Activated T-cell treated with anti-CD3 and anti-CD28 coated beads, Interleukin-2, amount 50 U/mL, for 72 hours (primary cell): ENCODE data around the gene AATF. TPM values are rescaled to one million over a fixed set of nuclear protein-coding genes. Genes with fewer than 3 reads are reported as not detected.
A peak's percentile ranks its signal among the peaks of the same experiment; 100 is the strongest.

Experiments used
- ATAC-seq, 2 donors: fragments of 150-1000 bp; cut with Tn5 transposase; replicated peaks in 1 of 2; 2 replicates each; pipeline ENCODE4 v1.10.0; 2021; ENCODE audit warnings: moderate library complexity in 2 of 2, mild to moderate bottlenecking in 1 of 2
- DNase-seq, 2 donors: peaks; one replicate each; pipeline ENCODE4 v3.0.0; 2021 to 2022; ENCODE audit warnings: mixed read lengths in 1 of 2
- H3K27ac Mint-ChIP-seq: one replicate; pipeline ENCODE4 v1.8.0; 2022; ENCODE audit warnings: mild to moderate bottlenecking, moderate library complexity, mixed read lengths
- H3K27me3 Mint-ChIP-seq: one replicate; pipeline ENCODE4 v1.8.0; 2022; ENCODE audit warnings: low read depth, mixed read lengths
- H3K36me3 Mint-ChIP-seq, 2 donors: one replicate each; pipeline ENCODE4 v1.8.0; 2022; ENCODE audit warnings: mixed read lengths in 2 of 2, mild to moderate bottlenecking in 1 of 2; ENCODE audit not compliant: insufficient read depth in 2 of 2
- H3K4me1 Mint-ChIP-seq: one replicate; pipeline ENCODE4 v1.8.0; 2022; ENCODE audit warnings: low read depth, mixed read lengths
- H3K4me3 Mint-ChIP-seq, 2 donors: one replicate each; pipeline ENCODE4 v1.8.0; 2022; ENCODE audit warnings: mild to moderate bottlenecking in 2 of 2, mixed read lengths in 2 of 2, moderate library complexity in 2 of 2
- H3K9me3 Mint-ChIP-seq, 2 donors: one replicate each; pipeline ENCODE4 v1.8.0; 2022; ENCODE audit warnings: mixed read lengths in 2 of 2
- total RNA-seq, 2 donors: library from RNA; stranded (reverse); gene quantifications; one replicate each; pipeline ENCODE4 v1.2.3, GENCODE V29; 2022

Gene AATF
- total RNA-seq, 2 donors from 2014 or later, result 85.1 to 91.9 TPM

GRCh38 chr17:36989173-36989572 lies 40.4 kb downstream of the AATF start:
- no peaks in the 10 kb centered on the region for H3K9me3 Mint-ChIP-seq
- ATAC-seq (no peak), DNase-seq (no peak)
- H3K4me3 Mint-ChIP-seq, result no peak overlapping the region
- H3K36me3 Mint-ChIP-seq, result peaks cover 10 to 26% of the 10 kb centered on the region in 2 donors
- H3K27me3 Mint-ChIP-seq, result no peaks in the 10 kb centered on the region
- H3K4me1 Mint-ChIP-seq, result no peaks in the 10 kb centered on the region
- no peak overlapping the region for H3K27ac Mint-ChIP-seq

DNA sequence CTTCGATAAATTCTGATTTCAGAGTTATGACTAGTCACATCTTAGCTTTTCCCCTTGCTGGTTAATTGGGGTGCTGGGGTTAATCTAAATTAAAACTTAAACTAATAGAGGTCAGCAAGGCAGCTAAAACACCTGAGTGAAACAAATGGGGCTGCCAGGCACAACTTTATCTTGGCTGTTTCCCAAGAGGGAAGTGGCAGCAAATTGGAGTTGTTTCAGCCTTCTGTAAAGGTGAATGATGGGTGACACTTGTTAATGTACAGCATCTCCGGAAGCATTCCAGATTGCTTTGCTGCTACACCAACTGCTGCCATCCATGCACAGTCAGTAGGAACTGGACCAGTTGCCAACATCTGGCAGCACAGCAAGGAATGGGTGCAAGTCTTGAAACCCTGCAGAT lies 43.9 kb downstream of the AATF start:
- H3K9me3 Mint-ChIP-seq, result no peaks in the 10 kb centered on the region
- H3K36me3 Mint-ChIP-seq, result peaks cover 22 to 50% of the 10 kb centered on the region in 2 donors
- H3K4me3 Mint-ChIP-seq, result no peak overlapping the region
- H3K4me1 Mint-ChIP-seq, result no peaks in the 10 kb centered on the region
- H3K27me3 Mint-ChIP-seq, result no peaks in the 10 kb centered on the region
- no peak for ATAC-seq
- no peak overlapping the region for H3K27ac Mint-ChIP-seq
- no peak for DNase-seq

DNA sequence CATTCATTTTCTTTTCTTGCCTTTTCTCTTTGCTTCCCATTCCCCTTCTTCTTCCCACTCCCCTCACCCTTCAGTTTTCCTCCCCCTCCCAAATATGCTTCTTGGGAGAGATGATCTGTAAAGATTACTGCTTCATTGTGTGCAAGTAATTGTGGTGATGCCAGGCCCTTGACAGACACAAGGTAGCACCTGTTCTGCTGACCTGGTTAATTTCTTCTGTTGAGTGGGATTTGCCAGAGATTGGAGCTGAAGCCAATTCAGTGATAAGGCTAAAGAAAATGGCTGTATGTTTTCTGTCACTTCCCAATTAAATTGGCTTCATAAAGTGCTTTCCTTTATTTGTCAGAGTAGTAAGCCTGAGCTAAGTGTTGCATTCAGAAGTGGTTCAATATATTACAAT lies 44.5 kb downstream of the AATF start:
- no peaks in the 10 kb centered on the region for H3K27me3 Mint-ChIP-seq
- H3K4me3 Mint-ChIP-seq, result no peak overlapping the region
- H3K9me3 Mint-ChIP-seq, result no peaks in the 10 kb centered on the region
- ATAC-seq (no peak), DNase-seq (no peak)
- H3K36me3 Mint-ChIP-seq, result peaks cover 24 to 52% of the 10 kb centered on the region in 2 donors
- H3K27ac Mint-ChIP-seq, result peak overlapping the region; percentile 22
- H3K4me1 Mint-ChIP-seq, result no peaks in the 10 kb centered on the region

DNA sequence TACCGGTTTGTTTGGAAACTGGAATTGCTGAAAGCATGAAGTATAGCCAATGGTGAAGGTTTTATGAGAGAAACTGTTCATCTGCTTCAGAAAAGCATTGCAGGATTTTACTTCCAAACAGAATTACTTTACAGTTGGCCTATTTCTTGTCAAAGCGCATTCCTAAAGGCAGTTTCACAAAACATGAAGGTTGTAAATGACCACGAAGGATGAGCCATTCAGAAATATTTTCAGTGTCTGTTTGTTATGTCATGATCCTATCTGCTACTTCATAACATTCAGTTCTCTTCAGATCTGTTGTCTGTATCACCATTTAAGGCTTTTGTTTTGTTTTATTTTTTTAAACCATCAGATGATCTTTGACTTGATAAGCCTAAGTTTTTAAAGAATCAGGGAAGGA lies 45.7 kb downstream of the AATF start:
- Mint-ChIP-seq H3K9me3 (peaks cover under 1 to 1% of the 10 kb centered on the region in 2 donors), H3K27me3 (no peaks in the 10 kb centered on the region), H3K4me3 (no peak overlapping the region), H3K27ac (no peak overlapping the region), H3K36me3 (peaks cover 19 to 47% of the 10 kb centered on the region in 2 donors), H3K4me1 (no peaks in the 10 kb centered on the region)
- no peak for DNase-seq
- ATAC-seq, result no peak

DNA sequence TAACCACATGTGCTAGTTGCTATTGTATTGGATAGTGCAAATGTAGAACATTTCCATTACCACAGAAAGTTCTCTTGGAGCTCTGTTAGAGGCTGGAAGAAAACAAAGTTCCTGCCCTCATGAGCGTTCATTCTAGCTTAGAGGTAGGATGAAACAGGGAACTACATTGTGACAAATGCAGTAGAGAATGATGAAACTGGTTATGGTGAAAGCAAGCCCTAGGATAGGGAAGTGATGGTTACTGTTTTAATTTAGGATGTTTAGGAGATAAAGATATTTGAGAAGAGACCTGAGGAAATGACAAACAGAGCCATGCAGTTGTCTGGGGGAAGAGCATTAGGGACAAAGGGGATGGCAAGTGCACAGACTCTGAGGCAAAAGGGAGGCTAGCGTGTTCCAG lies 50.7 kb downstream of the AATF start:
- Mint-ChIP-seq H3K4me1 (no peaks in the 10 kb centered on the region), H3K9me3 (peaks cover 10 to 11% of the 10 kb centered on the region in 2 donors), H3K27me3 (no peaks in the 10 kb centered on the region), H3K36me3 (peaks cover 33 to 59% of the 10 kb centered on the region in 2 donors), H3K27ac (no peak overlapping the region), H3K4me3 (no peak overlapping the region)
- DNase-seq (no peak), ATAC-seq (no peak)

GRCh38 chr17:37016780-37017179 lies 68.0 kb downstream of the AATF start:
- no peak for ATAC-seq
- Mint-ChIP-seq H3K4me1 (no peaks in the 10 kb centered on the region), H3K27me3 (no peaks in the 10 kb centered on the region), H3K9me3 (no peaks in the 10 kb centered on the region), H3K27ac (no peak overlapping the region), H3K4me3 (no peak overlapping the region), H3K36me3 (peaks cover 0 to 5% of the 10 kb centered on the region in 2 donors)
- DNase-seq, result no peak

GRCh38 chr17:37017404-37017803 lies 68.7 kb downstream of the AATF start:
- no peaks in the 10 kb centered on the region for H3K9me3 Mint-ChIP-seq
- no peaks in the 10 kb centered on the region for H3K4me1 Mint-ChIP-seq
- no peak overlapping the region for H3K4me3 Mint-ChIP-seq
- H3K27me3 Mint-ChIP-seq, result no peaks in the 10 kb centered on the region
- ATAC-seq (no peak), DNase-seq (no peak)
- H3K27ac Mint-ChIP-seq, result no peak overlapping the region
- peaks cover 0 to 5% of the 10 kb centered on the region in 2 donors for H3K36me3 Mint-ChIP-seq

DNA sequence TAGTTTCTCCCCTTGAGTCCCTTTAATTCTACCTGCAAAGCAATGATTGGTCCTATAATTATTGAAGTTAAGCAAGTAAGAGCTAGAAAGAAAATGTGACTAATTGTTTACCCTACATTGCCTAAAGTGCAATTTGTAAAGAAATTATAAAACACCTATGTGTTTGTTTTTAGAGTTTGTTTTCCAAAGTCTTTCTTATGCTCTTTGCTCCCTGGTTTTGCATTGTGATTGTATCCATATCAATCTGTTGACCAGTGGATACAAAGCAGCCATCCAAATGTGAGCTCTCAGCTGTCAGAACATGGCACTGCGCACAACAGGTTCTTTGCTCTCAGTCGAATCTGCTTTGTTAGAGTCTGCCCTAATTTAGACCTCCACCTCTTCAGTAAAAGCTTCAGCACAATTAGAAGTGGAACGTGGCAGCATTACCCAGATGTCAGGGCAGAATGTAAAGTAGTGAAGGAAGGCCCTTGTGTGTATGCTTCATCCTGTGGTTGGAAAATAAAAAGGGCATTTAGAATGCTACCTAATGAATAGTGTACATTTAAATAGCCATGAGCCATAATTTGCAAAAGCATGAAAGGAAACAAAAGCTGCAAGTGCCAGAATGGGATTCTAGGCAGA lies 70.5 kb downstream of the AATF start:
- Mint-ChIP-seq H3K36me3 (peaks cover 0 to 13% of the 10 kb centered on the region in 2 donors), H3K4me1 (peaks cover 5% of the 10 kb centered on the region), H3K9me3 (no peaks in the 10 kb centered on the region), H3K27me3 (no peaks in the 10 kb centered on the region), H3K27ac (no peak overlapping the region), H3K4me3 (no peak overlapping the region)
- no peak for ATAC-seq
- DNase-seq, result no peak

DNA sequence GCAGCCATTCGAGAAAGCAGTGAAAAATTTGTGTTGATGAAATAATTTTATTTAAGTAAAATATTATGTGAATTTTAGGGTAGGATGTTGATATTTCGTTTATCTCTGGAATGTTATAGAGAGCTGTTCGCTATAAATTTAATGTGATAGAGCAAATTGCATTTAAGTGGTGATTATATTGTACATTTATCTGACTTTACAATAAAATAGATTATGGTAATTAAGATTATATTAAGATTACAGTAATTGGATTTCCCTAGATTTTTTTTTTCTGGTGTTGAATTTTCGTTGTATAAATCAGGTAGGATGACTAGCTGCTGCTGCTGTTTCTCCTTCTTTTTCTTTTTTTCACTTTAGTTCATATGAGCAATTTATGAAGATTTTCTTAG lies 71.0 kb downstream of the AATF start:
- Mint-ChIP-seq H3K27me3 (no peaks in the 10 kb centered on the region), H3K9me3 (no peaks in the 10 kb centered on the region), H3K4me3 (no peak overlapping the region), H3K27ac (no peak overlapping the region), H3K4me1 (peaks cover 10% of the 10 kb centered on the region), H3K36me3 (peaks cover 0 to 13% of the 10 kb centered on the region in 2 donors)
- ATAC-seq, result no peak
- DNase-seq, result no peak

GRCh38 chr17:37024181-37024637 lies 75.5 kb downstream of the AATF start:
- peak overlapping the region; percentile 57 to 80 for H3K4me3 Mint-ChIP-seq
- ATAC-seq, result no peak

DNA sequence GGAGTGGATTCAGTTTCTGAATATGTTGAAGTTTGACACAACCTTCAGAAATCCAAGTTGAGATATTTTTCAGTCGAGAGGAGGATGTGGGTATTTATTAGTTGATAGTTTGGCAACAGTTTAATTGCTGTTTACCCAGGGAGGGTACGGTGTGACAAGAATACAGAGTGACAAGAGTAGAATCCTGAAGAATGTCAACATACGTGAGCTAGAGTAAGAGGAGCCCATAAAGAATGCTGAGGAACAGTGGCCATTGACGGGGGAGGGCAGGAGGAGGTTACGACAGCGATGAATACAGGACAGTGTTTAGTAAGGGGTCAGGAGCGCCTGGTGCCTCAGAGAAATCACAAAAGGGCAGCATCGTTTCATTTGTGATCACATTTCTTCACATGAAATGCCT lies 76.5 kb downstream of the AATF start:
- Mint-ChIP-seq H3K9me3 (no peaks in the 10 kb centered on the region), H3K27ac (no peak overlapping the region), H3K4me1 (peaks cover 30% of the 10 kb centered on the region), H3K27me3 (no peaks in the 10 kb centered on the region), H3K4me3 (peak overlapping the region; percentile 57 to 80), H3K36me3 (peaks cover 0 to 13% of the 10 kb centered on the region in 2 donors)
- DNase-seq, result no peak
- ATAC-seq, result peak in 1 of 2 donors; percentile 5

More at GRCh38 chr17:37024181-37024637, 75.5 kb downstream of the AATF start:
- Mint-ChIP-seq H3K4me1 (peaks cover 30% of the 10 kb centered on the region), H3K27ac (no peak overlapping the region), H3K9me3 (no peaks in the 10 kb centered on the region), H3K36me3 (peaks cover 0 to 14% of the 10 kb centered on the region in 2 donors), H3K27me3 (no peaks in the 10 kb centered on the region)
- no peak for DNase-seq

DNA sequence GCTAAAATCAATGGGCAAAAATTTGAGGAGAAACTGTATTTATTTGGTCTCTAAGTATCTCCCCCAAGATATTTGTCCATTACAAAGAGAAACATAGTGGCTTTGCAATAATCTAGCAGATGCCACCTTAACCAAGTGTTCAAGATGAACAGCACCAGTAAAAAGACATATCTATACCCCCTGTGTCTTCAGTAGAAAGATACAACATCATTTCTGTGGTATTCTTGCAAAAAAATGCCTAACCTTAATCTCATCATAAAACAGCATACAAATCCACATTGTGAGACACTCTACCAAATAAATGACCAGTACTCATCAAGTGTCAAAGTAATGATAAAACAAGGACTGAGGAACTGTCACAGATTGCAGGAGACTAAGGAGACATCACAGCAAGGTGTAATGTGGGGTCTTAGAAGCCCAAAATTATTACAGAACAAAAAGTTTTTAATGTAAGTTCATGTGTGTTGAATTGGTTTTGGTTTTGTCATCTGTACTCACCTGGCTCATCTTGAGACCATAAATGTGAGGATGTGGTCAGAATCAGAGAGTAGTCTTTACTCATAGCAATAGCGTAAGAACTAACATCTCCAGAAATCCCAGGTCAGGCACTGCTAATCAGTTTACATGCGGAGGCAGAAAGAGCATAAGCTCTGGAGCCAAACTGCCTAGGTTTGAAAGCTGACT lies 77.2 kb downstream of the AATF start:
- peak overlapping the region; percentile 51 for H3K27ac Mint-ChIP-seq
- peaks cover 30% of the 10 kb centered on the region for H3K4me1 Mint-ChIP-seq
- DNase-seq (peak; percentile 36 to 42), ATAC-seq (peak; percentile 97 to 99)
- peak overlapping the region; percentile 57 to 80 for H3K4me3 Mint-ChIP-seq
- peaks cover 0 to 12% of the 10 kb centered on the region in 2 donors for H3K36me3 Mint-ChIP-seq
- H3K27me3 Mint-ChIP-seq, result no peaks in the 10 kb centered on the region
- no peaks in the 10 kb centered on the region for H3K9me3 Mint-ChIP-seq

DNA sequence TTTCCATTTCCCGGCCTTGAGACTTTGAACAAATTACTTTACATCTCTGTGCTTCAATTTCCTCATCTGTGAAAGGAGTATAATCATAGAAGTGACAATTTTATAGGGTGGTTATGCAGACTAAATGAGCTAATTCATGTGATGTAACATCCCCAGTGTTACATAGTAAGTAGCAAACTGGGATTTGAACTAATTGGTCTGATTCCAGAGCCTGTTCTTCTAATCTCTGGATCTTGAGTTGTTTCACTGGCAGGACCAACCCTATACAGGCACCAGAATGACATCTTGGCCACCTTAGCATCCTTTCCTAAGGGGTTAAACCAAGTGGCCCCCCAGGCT lies 77.7 kb downstream of the AATF start:
- peak; percentile 24 for ATAC-seq
- no peaks in the 10 kb centered on the region for H3K27me3 Mint-ChIP-seq
- peaks cover 30% of the 10 kb centered on the region for H3K4me1 Mint-ChIP-seq
- H3K27ac Mint-ChIP-seq, result no peak overlapping the region
- H3K9me3 Mint-ChIP-seq, result no peaks in the 10 kb centered on the region
- peaks cover 0 to 12% of the 10 kb centered on the region in 2 donors for H3K36me3 Mint-ChIP-seq
- H3K4me3 Mint-ChIP-seq, result peak overlapping the region in 1 of 2 donors; percentile 12
- no peak for DNase-seq
